GM12873 (cell line): ENCODE data around the gene CAMK2A.

ENCODE experiments used
- CTCF ChIP-seq: IDR thresholded peaks from 2 replicates; pipeline ENCODE4 v1.5.1; 2012; ENCODE audit warnings: low read depth, mild to moderate bottlenecking, moderate library complexity, low read length, control low read depth; ENCODE audit not compliant: insufficient read depth; ENCODE audit errors: missing control alignments

The CAMK2A gene

GRCh38 chr5:150284311-150284710 lies 5.3 kb downstream of the CAMK2A start:
- TF ChIP-seq CTCF = no peak

- no peak for TF ChIP-seq CTCF
Observed at GRCh38 chr5:150283904-150284303, 5.7 kb downstream of the CAMK2A start.

GRCh38 chr5:150281987-150282386 lies 7.6 kb downstream of the CAMK2A start:
- TF ChIP-seq CTCF = no peak

- no peak for TF ChIP-seq CTCF
Observed at GRCh38 chr5:150279330-150280020, 10.1 kb downstream of the CAMK2A start.

GRCh38 chr5:150278916-150279315 lies 10.7 kb downstream of the CAMK2A start:
- TF ChIP-seq CTCF = no peak

GRCh38 chr5:150278046-150278730 lies 11.4 kb downstream of the CAMK2A start:
- no peak for TF ChIP-seq CTCF

GRCh38 chr5:150277043-150277442 lies 12.5 kb downstream of the CAMK2A start:
- no peak for TF ChIP-seq CTCF
